ENCODE measurements around the gene PPFIA1.

GRCh38 chr11:70255477-70256116, 14.9 kb upstream of the PPFIA1 start:
- TF ChIP-seq SUZ12 (IDR thresholded peaks at IDR 0.05), result no peak
- TF ChIP-seq ZNF384 (IDR thresholded peaks at IDR 0.05), result no peak
- no peak for TF ChIP-seq PKNOX1 (IDR thresholded peaks at IDR 0.05)
- no peak for TF ChIP-seq FOXA1 (IDR thresholded peaks at IDR 0.05)
- no peak for TF ChIP-seq LEF1 (IDR thresholded peaks at IDR 0.05; ENCODE audit: borderline replicate concordance)
- no peak for TF ChIP-seq TARDBP (IDR thresholded peaks at IDR 0.05)

Data from HEK293T (cell line).